Caco-2 (cell line): ENCODE data around the gene GNAS-AS1. TPM values are rescaled to one million over a fixed set of nuclear protein-coding genes. Genes with fewer than 3 reads are reported as not detected.

Experiments
- BruUV-seq: library from RNA; stranded (reverse); fragments of 400-500 nt; replicated peaks from 2 replicates; lab custom pipeline; 2021; lab: Mats Ljungman, UMichigan
- CTCF ChIA-PET: fragments of 300-600 bp; sonication (Branson Sonifier 250); formaldehyde crosslinking; loops from one replicate; lab custom pipeline; 2022; ENCODE audit warnings: antibody characterized with exemption; lab: Charles Lee
- POLR2A ChIA-PET: fragments of 300-600 bp; sonication (Branson Sonifier 250); formaldehyde crosslinking; loops from one replicate; lab custom pipeline; 2022; ENCODE audit warnings: antibody characterized with exemption; lab: Charles Lee
- DNase-seq, 2 experiments: peaks; one replicate each; pipeline versions ENCODE4 v3.0.0 to v3.0.0-alpha.2; 2020 to 2022
- H3K27me3 ChIP-seq: replicated peaks from 2 replicates; pipeline ENCODE4 v1.6.0; 2011; ENCODE audit warnings: low read length; ENCODE audit not compliant: control insufficient read depth, insufficient read depth
- H3K36me3 ChIP-seq: 2 replicates; pipeline ENCODE4 v1.5.1; 2011; ENCODE audit warnings: low read length; ENCODE audit not compliant: control insufficient read depth, insufficient read depth
- H3K4me1 ChIP-seq: fragments of 250-450 bp; sonication (Bioruptor Pico); 2 replicates; pipeline ENCODE4 v1.5.1; 2020; ENCODE audit warnings: mild to moderate bottlenecking
- H3K4me3 ChIP-seq: 2 replicates; pipeline ENCODE4 v1.5.1; 2011; ENCODE audit warnings: low read depth, mild to moderate bottlenecking, control low read depth, low read length
- H3K9me3 ChIP-seq: fragments of 250-450 bp; sonication (Bioruptor Pico); 2 replicates; pipeline ENCODE4 v1.5.1; 2020; ENCODE audit warnings: mild to moderate bottlenecking, moderate library complexity
- H3K27ac Mint-ChIP-seq: one replicate; pipeline ENCODE4 v1.8.0; 2022; ENCODE audit warnings: mixed read lengths; ENCODE audit not compliant: unreplicated experiment
- H3K27me3 Mint-ChIP-seq: one replicate; pipeline ENCODE4 v1.8.0; 2022; ENCODE audit warnings: mixed read lengths; ENCODE audit not compliant: insufficient read depth, unreplicated experiment
- H3K36me3 Mint-ChIP-seq: one replicate; pipeline ENCODE4 v1.8.0; 2022; ENCODE audit warnings: mild to moderate bottlenecking, mixed read lengths; ENCODE audit not compliant: insufficient read depth, unreplicated experiment
- H3K4me1 Mint-ChIP-seq: one replicate; pipeline ENCODE4 v1.8.0; 2022; ENCODE audit warnings: low read depth, mixed read lengths; ENCODE audit not compliant: unreplicated experiment
- H3K4me3 Mint-ChIP-seq: one replicate; pipeline ENCODE4 v1.8.0; 2022; ENCODE audit warnings: mild to moderate bottlenecking, moderate library complexity, mixed read lengths; ENCODE audit not compliant: unreplicated experiment
- H3K9me3 Mint-ChIP-seq: one replicate; pipeline ENCODE4 v1.8.0; 2022; ENCODE audit warnings: mixed read lengths; ENCODE audit not compliant: unreplicated experiment
- intact Hi-C: fragments of 100-400 bp; cut with micrococcal nuclease; formaldehyde crosslinking; loops from one replicate; pipeline ENCODE4 v1.10.0; 2022; ENCODE audit not compliant: unreplicated experiment
- total RNA-seq: library from RNA; stranded (reverse); gene quantifications from 2 replicates; pipeline ENCODE4 v1.2.3, GENCODE V29; 2022
- TF ChIP-seq, protein P1 (sequence below), 2 experiments: fragments of 200-600 bp in 1 of 2; IDR thresholded peaks; 1 replicate in 1 of 2; 2 replicates in 1 of 2; pipeline versions ENCODE4 v1.5.1 to v1.8.0; 2011 to 2022; ENCODE audit warnings: antibody characterized with exemption in 1 of 2, control low read depth in 1 of 2, inconsistent platforms in 1 of 2, low read depth in 1 of 2, low read length in 1 of 2, mild to moderate bottlenecking in 1 of 2, moderate library complexity in 1 of 2; ENCODE audit not compliant: insufficient read depth in 1 of 2, severe bottlenecking in 1 of 2, unreplicated experiment in 1 of 2

The GNAS-AS1 gene
- total RNA-seq, 1 experiment from 2014 or later: 5.1 TPM

DNA sequence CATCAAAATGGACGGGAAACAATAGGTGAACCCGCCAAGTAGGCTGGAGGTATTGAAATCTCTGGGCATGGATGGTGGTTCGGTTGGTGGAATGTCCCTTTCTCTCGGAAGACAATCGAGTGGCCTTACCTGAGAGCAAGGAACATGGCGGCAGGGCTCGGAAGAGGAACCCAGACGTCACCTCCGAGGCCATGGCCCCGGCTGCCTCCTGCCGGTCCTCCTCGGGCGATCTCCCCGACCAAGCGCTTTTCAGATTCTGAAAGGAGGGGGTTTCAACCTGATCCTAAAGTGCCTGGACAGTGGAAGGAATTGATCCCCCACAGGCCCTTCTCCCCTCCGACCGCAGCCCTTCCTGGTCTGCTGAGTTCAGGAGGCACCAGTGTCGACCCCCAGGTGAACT is 47.2 kb downstream of the GNAS-AS1 start:
- peaks cover 8% of the 10 kb centered on the region for H3K4me1 Mint-ChIP-seq

DNA sequence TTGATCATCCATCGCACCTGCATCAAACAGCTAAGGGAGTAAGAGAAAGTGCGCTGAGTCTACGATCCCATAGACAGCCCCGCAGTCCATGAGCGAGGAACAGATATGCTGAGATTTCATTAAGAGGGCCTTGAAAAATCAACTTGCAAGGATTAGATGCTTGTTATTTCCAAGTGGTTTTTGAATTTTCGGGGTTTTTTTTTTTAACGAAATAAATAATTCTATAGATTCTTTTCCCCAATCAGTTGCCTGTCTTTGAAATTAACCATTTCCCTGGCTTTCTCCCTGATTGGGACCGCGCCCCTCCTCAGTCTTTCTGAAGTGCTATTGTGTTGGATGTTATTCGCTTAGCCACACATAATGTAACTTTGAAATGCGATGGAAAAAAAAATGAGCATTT is 48.6 kb downstream of the GNAS-AS1 start:
- intact Hi-C loops: no loop called here
- H3K27ac Mint-ChIP-seq: no peak overlapping the region

More for the DNA sequence above, 47.2 kb downstream of the GNAS-AS1 start:
- ChIA-PET CTCF (no interaction called here), POLR2A (no interaction called here)
- Histone ChIP-seq H3K4me1 (no peaks in the 10 kb centered on the region), H3K4me3 (no peak overlapping the region), H3K36me3 (no peaks in the 10 kb centered on the region), H3K27me3 (no peaks in the 10 kb centered on the region; the same call in none of the 2 replicates), H3K9me3 (no peaks in the 10 kb centered on the region)
- no TSS peak for BruUV-seq
- TF ChIP-seq, protein P1, sequence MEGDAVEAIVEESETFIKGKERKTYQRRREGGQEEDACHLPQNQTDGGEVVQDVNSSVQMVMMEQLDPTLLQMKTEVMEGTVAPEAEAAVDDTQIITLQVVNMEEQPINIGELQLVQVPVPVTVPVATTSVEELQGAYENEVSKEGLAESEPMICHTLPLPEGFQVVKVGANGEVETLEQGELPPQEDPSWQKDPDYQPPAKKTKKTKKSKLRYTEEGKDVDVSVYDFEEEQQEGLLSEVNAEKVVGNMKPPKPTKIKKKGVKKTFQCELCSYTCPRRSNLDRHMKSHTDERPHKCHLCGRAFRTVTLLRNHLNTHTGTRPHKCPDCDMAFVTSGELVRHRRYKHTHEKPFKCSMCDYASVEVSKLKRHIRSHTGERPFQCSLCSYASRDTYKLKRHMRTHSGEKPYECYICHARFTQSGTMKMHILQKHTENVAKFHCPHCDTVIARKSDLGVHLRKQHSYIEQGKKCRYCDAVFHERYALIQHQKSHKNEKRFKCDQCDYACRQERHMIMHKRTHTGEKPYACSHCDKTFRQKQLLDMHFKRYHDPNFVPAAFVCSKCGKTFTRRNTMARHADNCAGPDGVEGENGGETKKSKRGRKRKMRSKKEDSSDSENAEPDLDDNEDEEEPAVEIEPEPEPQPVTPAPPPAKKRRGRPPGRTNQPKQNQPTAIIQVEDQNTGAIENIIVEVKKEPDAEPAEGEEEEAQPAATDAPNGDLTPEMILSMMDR (IDR thresholded peaks at IDR 0.05; ENCODE audit: insufficient read depth in 1 of 2, low read depth in 1 of 2, low read length in 1 of 2, severe bottlenecking in 1 of 2, unreplicated experiment in 1 of 2): no peak
- Mint-ChIP-seq H3K27me3 (peaks cover 41% of the 10 kb centered on the region), H3K27ac (no peak overlapping the region), H3K9me3 (no peaks in the 10 kb centered on the region), H3K4me3 (no peak overlapping the region), H3K36me3 (no peaks in the 10 kb centered on the region)
- intact Hi-C loops: no loop called here
- DNase-seq: no peak

DNA sequence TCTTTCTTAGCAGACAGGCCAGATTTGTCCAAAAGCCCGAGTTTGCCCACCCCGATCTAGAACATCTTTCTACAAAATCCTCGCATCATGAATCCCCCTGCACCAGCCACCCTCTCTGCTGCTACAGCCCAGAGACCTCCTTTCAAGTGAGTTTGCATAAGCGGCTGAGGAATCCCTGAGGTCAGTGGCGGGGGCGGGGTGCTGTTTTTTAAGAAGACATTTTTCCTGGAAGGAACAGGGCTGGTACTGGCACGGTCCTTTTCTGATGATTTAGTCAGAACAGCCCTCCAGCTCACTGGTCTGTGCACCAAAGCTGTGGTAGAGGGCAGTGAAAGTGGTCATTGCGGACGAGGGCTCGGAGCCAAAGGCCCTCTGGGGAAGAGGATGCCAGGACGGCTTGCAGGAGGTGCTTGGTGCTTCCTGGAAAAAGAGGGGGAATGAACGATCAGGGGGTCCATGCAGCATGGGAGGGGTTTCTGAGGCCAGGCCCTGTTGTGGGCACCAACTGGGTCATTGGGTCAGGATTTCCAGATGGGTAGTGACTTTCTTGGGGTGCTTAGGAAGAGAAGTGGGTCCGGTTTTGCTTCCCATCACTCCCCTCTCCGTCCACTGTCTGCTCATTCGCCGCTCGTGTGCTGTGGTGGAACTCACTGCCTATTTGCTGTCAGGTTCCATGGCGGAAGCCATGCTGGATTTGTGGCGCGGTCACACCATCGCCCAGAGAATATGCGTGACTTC is 50.4 kb downstream of the GNAS-AS1 start:
- no peaks in the 10 kb centered on the region for H3K36me3 Mint-ChIP-seq
- H3K9me3 Mint-ChIP-seq: no peaks in the 10 kb centered on the region
- H3K4me1 Mint-ChIP-seq: peaks cover 8% of the 10 kb centered on the region
- Histone ChIP-seq H3K9me3 (no peaks in the 10 kb centered on the region), H3K4me1 (no peaks in the 10 kb centered on the region), H3K4me3 (no peak overlapping the region), H3K36me3 (no peaks in the 10 kb centered on the region), H3K27me3 (no peaks in the 10 kb centered on the region; the same call in none of the 2 replicates)
- intact Hi-C loops: no loop called here
- no peak overlapping the region for H3K27ac Mint-ChIP-seq
- POLR2A ChIA-PET: no interaction called here
- H3K27me3 Mint-ChIP-seq: peaks cover 45% of the 10 kb centered on the region
- BruUV-seq: no TSS peak
- H3K4me3 Mint-ChIP-seq: no peak overlapping the region
- TF ChIP-seq, protein P1 (IDR thresholded peaks at IDR 0.05; ENCODE audit: insufficient read depth in 1 of 2, low read depth in 1 of 2, low read length in 1 of 2, severe bottlenecking in 1 of 2, unreplicated experiment in 1 of 2): no peak
- DNase-seq: no peak
- CTCF ChIA-PET: no interaction called here

More for the DNA sequence above, 48.6 kb downstream of the GNAS-AS1 start:
- TF ChIP-seq, protein P1 (IDR thresholded peaks at IDR 0.05; ENCODE audit: insufficient read depth in 1 of 2, low read depth in 1 of 2, low read length in 1 of 2, severe bottlenecking in 1 of 2, unreplicated experiment in 1 of 2): no peak
- Histone ChIP-seq H3K4me3 (no peak overlapping the region), H3K27me3 (no peaks in the 10 kb centered on the region; the same call in none of the 2 replicates), H3K9me3 (no peaks in the 10 kb centered on the region), H3K4me1 (no peaks in the 10 kb centered on the region), H3K36me3 (no peaks in the 10 kb centered on the region)
- H3K4me3 Mint-ChIP-seq: no peak overlapping the region
- H3K27me3 Mint-ChIP-seq: peaks cover 49% of the 10 kb centered on the region
- no peaks in the 10 kb centered on the region for H3K36me3 Mint-ChIP-seq
- peaks cover 8% of the 10 kb centered on the region for H3K4me1 Mint-ChIP-seq
- no TSS peak for BruUV-seq
- DNase-seq: no peak
- ChIA-PET CTCF (no interaction called here), POLR2A (no interaction called here)
- no peaks in the 10 kb centered on the region for H3K9me3 Mint-ChIP-seq
